HG03139 (cell line): ENCODE measurements around the gene GRID2.
"Not testable (repeated sequence)": the region's sequence is repeated elsewhere in the genome, so short reads cannot be mapped to it uniquely, and the experiment has no call there.

Experiments used
- ATAC-seq: cut with Tn5 transposase; IDR thresholded peaks from one replicate; pipeline ENCODE4 v1.9.1; 2021; ENCODE audit not compliant: unreplicated experiment

GRID2 gene

DNA sequence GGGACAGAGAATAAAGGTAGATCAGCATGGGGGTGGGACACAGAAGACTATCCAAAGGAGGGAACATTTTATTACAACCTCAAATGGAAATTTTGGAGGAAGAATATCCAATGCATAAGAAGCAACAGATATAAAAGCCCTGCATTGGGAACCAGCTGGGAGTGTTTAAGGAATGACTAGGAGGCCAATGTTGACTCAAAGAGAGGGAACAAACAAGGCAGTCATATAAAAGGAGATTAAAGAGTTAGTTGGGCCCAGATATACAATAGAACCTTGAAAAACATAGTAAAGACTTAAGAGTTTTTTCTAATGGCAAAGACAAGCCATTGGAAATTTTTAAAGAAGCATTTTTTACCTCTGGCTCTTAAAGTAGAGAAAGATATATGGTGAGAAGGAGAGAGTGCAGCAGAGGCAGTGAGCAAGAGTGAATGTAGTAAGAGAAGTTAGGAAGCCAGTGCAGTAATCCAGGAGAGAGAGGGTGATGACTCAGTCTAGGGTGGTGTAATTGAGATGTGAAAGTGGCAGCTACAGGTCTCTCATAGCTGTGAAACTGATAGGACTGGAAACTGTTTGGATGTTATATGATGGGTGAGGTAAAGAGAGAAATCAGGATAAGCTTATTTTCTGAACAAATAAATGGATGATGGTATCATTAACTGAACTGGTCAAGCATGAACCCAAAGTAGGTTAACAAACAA is 1342.6 kb downstream of the GRID2 start:
- ATAC-seq: no peak

DNA sequence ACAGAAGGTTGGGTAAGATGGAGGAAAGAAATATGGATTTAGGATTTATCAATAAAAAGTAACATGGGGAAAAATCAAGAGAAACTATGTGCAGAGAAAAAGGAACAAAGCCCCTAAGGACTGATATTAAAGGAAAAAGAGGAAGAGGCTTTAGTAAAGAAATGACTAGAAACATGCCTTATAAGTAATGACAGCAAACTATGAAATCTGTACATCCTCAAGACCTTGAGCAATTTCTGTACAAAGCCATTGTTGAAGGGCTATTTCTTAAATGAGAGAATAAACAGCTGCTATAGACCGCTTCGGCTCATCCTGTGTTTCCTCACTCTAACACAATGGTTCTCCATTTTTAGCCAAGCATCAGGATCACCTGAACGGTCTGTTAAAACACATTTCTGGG is 1344.5 kb downstream of the GRID2 start:
- ATAC-seq: no peak

DNA sequence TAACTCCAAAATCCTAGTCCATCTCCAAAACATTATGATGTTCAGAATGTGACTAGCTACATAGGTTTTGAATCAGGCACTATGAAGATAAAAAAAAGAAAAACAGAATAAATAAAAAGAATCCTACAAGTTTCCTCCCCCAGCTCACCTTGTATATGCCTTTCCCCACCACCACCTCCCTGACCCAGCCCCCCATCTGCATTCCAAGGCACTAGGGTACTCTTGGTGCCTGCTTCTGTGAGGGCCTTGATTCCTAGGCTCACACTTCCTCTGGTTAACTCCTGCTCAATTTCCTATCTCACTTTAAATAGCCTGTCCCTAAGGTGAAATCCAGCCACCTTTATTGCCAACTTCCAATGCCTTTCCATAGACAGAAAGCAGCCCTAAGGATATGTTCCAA is 1346.1 kb downstream of the GRID2 start:
- ATAC-seq: no peak

DNA sequence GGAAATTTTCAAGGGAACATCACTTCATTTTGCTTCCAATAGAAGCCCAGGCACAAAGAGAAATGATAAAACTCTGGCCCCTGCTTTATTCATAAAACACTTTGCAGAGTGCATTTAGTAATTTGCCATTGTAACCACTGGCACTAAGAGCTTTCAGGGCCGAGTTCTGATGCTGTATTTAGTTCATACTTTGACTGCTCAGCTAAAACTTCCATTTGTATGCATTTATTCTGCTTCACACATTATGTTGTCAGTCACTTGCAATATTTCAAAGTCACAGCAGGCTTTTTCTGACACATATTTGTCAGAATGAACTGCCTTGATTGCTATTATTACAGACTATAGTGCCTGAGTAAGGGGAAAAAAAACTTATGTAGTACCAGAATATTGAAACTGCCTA is 1350.4 kb downstream of the GRID2 start:
- no peak for ATAC-seq

DNA sequence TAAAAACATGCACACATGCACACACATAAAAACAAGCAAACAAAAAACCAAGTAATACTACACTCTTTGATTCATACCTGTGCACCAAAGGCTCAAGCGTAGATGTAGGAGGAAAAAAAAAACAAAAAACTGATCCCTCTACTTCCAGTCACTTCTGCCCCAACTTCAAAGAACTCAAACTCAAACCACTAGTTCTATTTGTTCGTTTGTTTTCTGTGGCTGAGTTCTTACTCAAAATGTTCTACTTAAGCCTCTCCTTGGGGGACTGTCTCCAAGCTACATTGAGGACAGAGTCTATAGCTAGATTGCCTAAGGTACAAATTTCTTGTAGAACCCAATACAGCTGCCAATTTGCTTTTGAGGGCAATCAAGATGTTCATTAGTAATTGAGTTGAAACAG is 1353.8 kb downstream of the GRID2 start:
- ATAC-seq: no peak

DNA sequence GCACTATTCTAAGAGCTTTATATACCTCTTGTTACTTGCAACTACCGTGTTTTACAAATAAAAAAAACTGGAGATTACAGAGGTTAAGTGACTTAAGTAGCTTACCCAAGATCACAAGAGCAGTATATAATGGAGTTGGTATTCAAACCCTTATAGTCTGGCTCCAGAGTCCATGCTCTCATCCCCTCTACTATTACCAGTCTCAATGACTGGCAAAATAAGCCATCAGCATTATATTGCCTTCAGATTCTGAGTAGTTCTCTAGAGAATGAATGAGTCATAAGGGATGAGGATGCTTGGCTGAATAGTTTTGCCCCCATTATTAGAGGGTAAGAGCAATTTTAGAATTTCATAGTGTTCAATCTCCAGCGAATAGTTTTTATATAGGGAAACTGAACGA is 1354.7 kb downstream of the GRID2 start:
- ATAC-seq: no peak

DNA sequence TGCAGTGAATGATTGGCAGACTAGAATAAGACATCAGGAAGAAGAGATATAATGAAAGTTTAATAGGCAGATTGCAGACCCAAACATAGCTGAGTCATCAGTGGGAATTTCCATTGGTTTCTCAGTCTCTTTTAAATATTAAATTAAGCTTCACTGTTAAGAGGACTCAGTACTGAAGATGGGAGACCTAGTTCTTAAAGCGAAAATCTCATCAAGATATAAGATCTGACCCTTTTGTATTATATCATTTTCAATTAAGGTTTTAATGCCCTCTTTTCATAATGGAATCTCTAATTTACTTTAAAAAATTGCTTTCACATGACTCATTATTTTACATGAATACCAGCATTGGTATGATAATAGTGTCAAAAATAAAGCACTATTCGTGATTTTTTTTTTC is 1355.9 kb downstream of the GRID2 start:
- no peak for ATAC-seq

DNA sequence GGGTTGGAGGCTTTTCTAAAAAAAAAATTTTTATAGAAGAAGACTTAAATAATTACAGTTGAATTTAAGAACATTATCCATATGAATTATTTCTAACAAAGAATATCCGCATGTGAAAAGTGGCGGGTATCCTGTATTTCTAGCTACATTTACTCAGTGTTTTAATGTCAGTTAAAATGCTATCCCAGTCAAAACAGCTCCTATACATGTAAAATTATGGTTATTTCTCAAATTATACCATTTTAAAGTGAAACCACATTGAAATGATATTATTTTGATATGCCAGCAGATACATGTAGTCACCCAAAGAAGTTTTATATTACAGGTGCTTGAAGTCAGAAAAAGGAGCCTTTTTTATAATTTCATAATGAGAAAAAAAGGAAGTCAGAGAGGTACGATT is 1356.3 kb downstream of the GRID2 start:
- ATAC-seq: no peak

DNA sequence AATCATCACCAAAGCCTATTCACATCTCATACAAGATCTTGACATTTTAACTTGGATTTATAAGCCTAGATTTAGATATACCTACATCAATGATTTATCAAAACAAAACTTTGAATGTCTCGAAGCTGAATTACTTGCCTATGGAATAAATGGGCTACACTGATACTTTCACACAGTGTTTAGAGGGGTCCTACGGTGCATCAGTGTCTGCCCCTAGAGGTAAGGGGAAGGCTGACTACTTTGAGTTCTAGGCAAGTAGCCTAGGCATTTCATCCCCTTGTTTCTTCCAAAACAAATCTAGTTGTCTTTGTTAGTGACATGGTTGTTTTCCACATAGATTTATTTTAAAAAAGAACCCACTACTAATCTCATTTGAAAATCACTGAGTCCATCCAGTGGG is 1366.7 kb downstream of the GRID2 start:
- ATAC-seq: no peak

DNA sequence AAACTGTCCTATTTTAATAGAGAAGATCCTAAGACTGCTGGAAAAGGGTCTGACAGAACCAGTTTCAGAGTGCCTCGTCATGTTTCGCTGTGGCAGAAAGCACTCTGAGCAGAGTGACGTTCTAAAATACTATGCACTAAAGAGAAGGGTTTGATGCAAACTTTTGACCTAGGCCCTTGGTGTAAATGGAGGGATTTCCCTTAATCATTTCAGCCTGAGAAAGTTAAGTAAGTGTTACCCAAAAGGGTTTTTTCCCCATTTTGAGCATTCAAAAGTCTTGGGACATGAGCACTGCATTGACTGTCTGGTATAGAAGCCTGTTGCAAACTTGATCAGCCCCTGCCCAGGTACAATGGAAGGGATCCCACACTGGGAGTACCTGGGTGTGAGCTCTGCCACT is 1367.3 kb downstream of the GRID2 start:
- no peak for ATAC-seq

DNA sequence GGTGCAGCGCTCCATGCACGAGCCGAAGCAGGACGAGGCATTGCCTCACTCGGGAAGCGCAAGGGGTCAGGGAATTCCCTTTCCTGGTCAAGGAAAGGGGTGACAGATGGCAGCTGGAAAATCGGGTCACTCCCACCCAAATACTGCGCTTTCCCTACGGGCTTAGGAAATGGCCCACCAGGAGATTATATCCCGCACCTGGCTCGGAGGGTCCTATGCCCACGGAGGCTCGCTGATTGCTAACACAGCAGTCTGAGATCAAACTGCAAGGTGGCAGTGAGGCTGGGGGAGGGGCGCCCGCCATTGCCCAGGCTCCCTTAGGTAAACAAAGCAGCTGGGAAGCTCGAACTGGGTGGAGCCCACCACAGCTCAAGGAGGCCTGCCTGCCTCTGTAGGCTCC is 1373.2 kb downstream of the GRID2 start:
- ATAC-seq: not testable (repeated sequence)

DNA sequence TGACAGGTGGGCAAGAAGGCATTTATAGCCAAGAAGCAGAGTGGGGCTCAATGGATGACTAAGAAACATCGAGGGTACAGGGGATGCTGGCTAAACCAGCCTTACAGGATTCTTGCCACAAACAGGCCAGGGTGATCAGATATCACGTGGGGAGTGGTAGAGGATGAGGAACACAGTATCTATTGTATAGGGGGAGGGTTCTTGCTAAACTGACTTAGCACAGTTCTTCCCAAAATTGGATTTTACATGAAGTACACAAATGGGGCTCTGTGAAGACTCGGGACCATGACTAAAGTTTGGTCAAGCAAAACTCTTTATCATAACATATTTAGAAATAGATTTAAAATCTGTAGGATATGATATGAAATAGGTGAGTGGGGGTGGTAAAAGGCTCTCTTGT is 1380.8 kb downstream of the GRID2 start:
- ATAC-seq: no peak

DNA sequence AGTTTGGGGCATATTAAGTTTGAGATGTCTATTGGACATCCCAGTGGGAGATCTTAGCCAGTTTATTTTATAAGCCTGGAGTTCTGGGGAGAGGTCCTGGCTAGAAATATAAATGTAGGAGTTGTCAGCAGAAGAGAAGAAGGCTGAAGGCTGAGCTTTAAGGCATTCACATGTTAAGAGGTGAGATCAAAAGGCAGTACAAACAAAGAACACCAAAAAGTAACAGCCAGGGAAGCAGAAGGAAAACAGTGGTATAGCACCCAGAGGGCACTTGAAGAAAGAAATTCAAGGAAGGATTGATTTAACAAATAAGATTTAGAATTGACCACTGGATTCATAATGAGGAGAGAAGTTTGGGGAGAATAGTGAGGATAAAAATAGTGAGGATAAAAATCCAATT is 1383.5 kb downstream of the GRID2 start:
- ATAC-seq: no peak

DNA sequence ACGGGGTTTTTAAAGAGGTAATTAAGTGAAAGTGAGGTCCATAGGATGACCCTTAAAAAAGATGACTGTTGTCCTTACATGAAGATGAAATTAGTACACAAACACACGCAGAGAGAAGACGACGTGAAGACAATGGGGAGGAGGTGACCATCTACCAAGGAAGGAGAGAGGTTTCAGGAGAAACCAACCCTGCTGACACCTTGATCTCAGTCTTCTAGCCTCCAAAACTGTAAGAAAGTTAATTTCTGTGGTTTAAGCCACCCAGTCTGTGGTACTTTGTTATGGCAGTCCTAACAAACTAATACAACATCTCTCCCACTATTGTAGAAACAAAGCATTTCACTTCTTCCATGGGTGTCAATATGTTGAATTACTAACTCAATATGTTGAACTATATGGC is 1385.2 kb downstream of the GRID2 start:
- ATAC-seq: no peak

DNA sequence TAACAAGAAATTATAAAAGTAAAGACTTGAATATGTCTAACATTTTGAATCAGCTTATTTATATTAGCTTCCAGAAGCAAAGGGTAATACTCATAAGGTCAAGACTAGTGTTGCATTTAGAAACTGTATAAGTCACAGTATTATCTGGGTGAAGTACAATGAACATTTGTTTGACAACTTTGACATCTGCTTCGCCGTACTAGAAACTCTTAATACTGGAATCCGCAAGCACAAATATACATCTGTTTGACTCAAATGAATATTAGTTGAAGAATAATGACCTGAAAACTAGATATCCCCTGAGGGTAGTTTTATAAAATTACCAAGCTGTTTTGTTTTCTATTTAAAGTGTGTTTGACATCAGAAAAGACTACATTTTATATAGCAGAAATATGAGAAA is 1389.4 kb downstream of the GRID2 start:
- no peak for ATAC-seq

DNA sequence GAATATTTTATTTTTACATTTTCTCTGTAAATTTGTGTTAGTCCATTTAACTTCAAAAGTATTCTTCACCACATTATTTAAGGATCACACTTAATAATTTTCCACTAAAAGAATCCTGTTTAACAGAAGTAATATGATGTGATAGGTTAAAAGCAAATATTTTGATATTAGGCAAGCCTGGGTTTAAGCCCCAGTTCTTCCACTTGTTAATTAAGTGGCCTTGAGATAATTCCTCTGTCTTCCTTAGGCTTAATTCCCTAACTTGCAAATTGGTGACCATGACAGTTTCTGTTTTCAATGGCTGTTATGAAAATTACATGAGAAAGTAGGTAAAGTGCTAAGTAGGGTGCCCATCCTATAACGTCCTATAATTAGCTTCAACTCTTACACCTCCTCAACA is 1394.9 kb downstream of the GRID2 start:
- ATAC-seq: no peak

DNA sequence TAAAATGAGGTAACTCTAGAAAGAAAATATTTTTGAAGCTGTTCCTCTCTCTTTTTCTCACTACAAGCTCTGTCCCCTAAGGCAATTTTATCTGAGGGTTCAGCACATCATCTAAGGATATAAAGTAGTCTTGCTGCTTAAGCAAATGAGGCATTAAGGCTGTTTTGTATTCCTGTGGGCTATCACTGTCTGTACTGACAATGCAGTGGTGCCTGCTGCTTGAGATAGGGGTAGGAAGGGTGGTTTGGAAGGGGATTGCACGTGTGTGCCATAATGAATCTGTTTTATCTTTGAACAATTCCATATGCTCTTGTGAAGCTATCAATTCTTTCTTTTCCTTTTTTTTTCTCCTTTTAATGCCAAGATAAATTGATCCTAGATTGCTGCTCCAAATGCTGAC is 1396.8 kb downstream of the GRID2 start:
- no peak for ATAC-seq

DNA sequence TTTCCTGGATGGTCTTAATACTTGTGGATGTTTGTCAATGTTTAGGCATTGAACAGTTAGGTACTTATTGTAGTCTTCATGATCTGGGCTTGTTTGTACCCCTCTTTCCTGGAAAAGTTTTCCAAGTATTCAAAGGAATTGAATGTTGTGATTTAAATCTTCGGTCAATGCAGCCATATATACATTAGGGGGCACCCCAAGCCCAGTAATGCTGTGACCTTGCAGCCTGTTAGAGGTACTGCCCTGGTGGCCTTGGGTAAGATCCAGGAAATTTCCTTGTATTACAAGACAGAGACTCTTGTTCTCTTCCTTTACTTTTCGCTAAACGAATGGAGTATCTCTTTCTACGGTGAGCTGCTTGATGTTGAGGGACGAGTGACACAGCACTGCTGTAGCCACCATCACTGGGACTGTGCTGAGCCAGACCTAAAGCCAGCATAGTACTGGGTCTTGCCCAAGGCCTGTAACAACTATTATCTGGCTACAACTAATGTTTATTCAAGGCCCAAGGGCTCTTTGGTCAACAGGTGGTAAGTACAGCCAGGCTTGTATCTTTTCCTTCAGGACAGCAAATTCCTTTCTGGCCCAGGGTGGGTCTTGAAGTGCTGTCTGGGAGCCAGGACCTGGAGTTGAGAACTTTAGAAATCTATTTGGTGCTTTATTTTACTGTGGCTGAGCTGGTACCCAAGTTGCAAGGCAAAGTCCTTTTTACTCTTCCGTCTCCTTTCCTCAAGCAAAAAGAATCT is 1406.5 kb downstream of the GRID2 start:
- ATAC-seq: no peak

DNA sequence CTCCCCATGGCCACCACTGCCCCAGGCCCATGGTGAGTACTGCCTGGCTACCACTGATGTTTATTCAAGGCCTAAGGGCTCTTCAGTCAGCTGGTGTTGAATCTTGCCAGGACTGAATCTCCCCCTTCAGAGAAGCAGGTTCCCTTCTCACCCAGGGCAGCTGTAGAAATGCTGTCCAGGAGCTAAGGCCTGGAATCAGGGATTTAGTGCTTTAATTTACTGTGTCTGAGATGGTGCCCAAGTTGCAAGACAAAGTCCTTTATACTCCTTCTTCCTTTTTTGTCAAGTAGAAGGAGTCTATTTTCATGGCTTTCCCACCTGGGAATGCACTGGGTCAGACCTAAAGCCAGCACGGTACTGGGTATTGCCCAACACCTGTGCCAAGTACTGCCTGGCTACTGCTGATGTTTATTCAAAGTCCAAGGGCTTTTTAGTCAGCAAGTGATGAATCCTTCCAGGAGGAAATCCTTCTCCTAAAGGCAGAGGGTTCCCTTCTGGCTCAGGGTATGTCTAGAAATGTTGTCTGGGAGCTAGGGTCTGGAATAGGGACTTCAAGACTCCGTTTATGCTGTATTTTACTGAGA is 1407.2 kb downstream of the GRID2 start:
- ATAC-seq: no peak

DNA sequence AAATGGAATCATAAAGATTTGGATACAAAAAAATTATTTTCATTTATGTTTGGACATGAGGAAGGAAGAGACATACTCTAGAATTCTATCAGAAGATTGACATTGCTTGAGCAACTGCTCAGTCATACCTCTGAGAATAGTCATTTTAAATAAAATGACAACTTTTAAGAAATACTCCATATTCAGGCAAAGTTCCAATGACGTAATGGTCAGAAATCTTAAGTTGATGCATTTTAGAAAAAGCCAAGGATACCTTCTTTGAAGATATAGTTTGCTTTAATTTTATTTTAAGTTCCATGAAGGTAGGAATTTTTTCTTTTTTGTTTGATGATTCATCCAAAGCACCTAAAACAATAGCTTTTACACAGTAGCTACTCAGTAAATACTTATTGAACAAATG is 1414.5 kb downstream of the GRID2 start:
- ATAC-seq: no peak

DNA sequence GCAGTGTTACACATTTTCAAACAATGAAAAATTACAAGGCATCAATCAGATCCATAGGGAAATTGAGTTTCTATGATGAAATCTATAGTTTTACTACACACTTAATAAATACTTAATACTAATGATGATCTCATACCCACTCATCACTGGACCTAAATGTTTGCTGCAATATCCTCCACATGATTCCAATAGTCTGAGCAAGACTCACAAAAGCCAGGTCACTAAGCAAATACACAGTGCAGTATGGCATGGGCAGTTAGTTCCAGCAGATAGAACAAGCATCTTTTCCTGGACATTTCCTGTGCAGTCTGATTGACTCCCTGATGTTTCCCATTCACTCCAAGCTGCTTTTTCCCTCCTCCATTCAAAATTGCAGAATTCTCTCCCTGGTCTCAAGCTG is 1415.8 kb downstream of the GRID2 start:
- no peak for ATAC-seq

DNA sequence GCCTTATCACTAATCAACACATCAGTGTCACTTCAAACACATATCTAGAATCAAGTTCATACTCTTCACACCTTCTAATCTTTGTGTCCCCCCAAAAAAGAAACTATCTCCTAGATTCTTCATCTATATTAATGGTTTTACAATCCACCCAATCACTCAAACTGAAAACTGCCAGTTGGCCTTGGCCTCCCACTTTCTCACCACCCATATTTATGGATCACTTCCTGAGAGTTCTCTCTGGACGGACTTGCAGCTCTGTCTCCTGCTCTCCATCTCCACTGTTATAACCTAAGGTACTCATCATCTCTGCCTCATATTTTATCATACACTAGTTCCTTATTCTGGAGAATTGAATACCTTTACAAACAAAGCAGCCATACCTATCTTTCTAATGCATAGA is 1418.7 kb downstream of the GRID2 start:
- ATAC-seq: no peak

DNA sequence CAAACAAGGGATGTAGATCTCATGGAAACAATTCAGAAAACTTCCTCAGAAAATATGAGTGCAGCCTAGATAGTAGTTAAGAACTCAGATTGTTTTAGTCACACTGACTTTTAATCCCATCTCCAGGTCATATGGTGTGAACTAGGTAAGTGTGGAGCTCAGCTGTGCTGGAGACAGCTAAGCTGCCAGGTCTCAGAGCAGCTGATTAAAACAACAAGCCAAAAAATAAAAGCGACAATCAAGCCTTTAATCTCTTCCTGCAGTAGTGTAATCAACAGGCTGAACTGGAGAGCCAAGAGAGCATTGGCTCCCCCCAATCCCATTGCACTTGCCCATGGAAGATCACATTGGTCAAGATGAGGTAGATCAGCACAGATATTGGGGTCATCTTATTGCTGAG is 1426.5 kb downstream of the GRID2 start:
- ATAC-seq: no peak
